ENCODE results near the gene KDM6A.
"Not testable (repeated sequence)": the region's sequence is repeated elsewhere in the genome, so short reads cannot be mapped to it uniquely, and the experiment has no call there.

KDM6A gene

GRCh38 chrX:44872821-44873414 lies at the start of gene KDM6A:
Gene KDM6A (plus strand): TSS chrX:44873188. CDS start chrX:44873552, 364 bp downstream.
- peak; percentile 17 for DNase-seq

- DNase-seq, result not testable (repeated sequence)
Measured at GRCh38 chrX:44823193-44823592, 49.8 kb upstream of the KDM6A start.

GRCh38 chrX:44828008-44828605 lies 44.9 kb upstream of the KDM6A start:
- DNase-seq, result no peak

GRCh38 chrX:44829832-44830231 lies 43.2 kb upstream of the KDM6A start:
- no peak for DNase-seq

- DNase-seq, result no peak
Measured at GRCh38 chrX:44842550-44843317, 30.3 kb upstream of the KDM6A start.

- DNase-seq, result no peak
Measured at GRCh38 chrX:44843318-44843702, 29.7 kb upstream of the KDM6A start.

GRCh38 chrX:44843753-44844152 lies 29.2 kb upstream of the KDM6A start, which contains the start of gene DUSP21:
Gene DUSP21 (plus strand): TSS chrX:44844021. CDS start chrX:44844133, 112 bp downstream.
- no peak for DNase-seq

GRCh38 chrX:44844204-44844603 lies 28.8 kb upstream of the KDM6A start:
- DNase-seq, result no peak

- not testable (repeated sequence) for DNase-seq
Measured at GRCh38 chrX:44850891-44851290, 22.1 kb upstream of the KDM6A start.

GRCh38 chrX:44871114-44871645 lies 1.8 kb upstream of the KDM6A start:
- no peak for DNase-seq

GRCh38 chrX:44871931-44872820 lies 812 bp upstream of the KDM6A start:
- DNase-seq, result peak; percentile 5

- no peak for DNase-seq
Measured at GRCh38 chrX:44873415-44874276, 658 bp downstream of the KDM6A start.

- no peak for DNase-seq
Measured at GRCh38 chrX:44874420-44875184, 1.6 kb downstream of the KDM6A start.

- no peak for DNase-seq
Measured at GRCh38 chrX:44875185-44875489, 2.1 kb downstream of the KDM6A start.

GRCh38 chrX:44876086-44876485 lies 3.1 kb downstream of the KDM6A start:
- no peak for DNase-seq

- DNase-seq, result no peak
Measured at GRCh38 chrX:44876767-44877166, 3.8 kb downstream of the KDM6A start.

GRCh38 chrX:44878780-44879179 lies 5.8 kb downstream of the KDM6A start:
- no peak for DNase-seq

- no peak for DNase-seq
Measured at GRCh38 chrX:44881549-44881948, 8.6 kb downstream of the KDM6A start.

GRCh38 chrX:44882635-44883034 lies 9.6 kb downstream of the KDM6A start:
- DNase-seq, result no peak

- no peak for DNase-seq
Measured at GRCh38 chrX:44884944-44885343, 12.0 kb downstream of the KDM6A start.

- no peak for DNase-seq
Measured at GRCh38 chrX:44889824-44890223, 16.8 kb downstream of the KDM6A start.

All from cortex of kidney (tissue), 1 donor.